AG04450 (cell line): ENCODE data around the gene PPP2CA. TPM values are rescaled to one million over a fixed set of nuclear protein-coding genes. Genes with fewer than 3 reads are reported as not detected.
"Not testable (repeated sequence)": the region's sequence is repeated elsewhere in the genome, so short reads cannot be mapped to it uniquely, and the experiment has no call there.

Experiments
- CTCF ChIA-PET: fragments of 300-600, 350-600 bp; formaldehyde crosslinking; extraction: SDS; loops from one replicate; lab custom pipeline; 2022; ENCODE audit warnings: antibody characterized with exemption, inconsistent platforms; lab: Charles Lee
- POLR2A ChIA-PET: fragments of 350-600 bp; formaldehyde crosslinking; extraction: SDS; loops from one replicate; lab custom pipeline; 2021; ENCODE audit warnings: antibody characterized with exemption, inconsistent platforms; lab: Yijun Ruan, JAX
- DNase-seq: peaks from one replicate; pipeline ENCODE4 v3.0.0-alpha.2; 2011; ENCODE audit warnings: low read depth, low spot score
- H3K27ac ChIP-seq: one replicate; pipeline ENCODE4 v1.5.1; 2012; ENCODE audit warnings: low read depth, low read length, control low read depth
- H3K27me3 ChIP-seq: one replicate; pipeline ENCODE4 v1.6.0; 2012; ENCODE audit warnings: low read length; ENCODE audit not compliant: control insufficient read depth, insufficient read depth
- H3K4me3 ChIP-seq: 2 replicates; pipeline ENCODE4 v1.5.1; 2011; ENCODE audit warnings: mild to moderate bottlenecking, low read depth, low read length, control low read depth
- H3K9me3 ChIP-seq: 2 replicates; pipeline ENCODE4 v1.5.1; 2012; ENCODE audit warnings: low read length; ENCODE audit not compliant: control insufficient read depth, insufficient read depth
- polyA plus RNA-seq: library from polyadenylated mRNA; depleted of rRNA; stranded (reverse); fragments of >200 nt; gene quantifications from 2 replicates; pipeline ENCODE4 v1.2.3, GENCODE V29; 2011
- TF ChIP-seq, protein P1 (sequence below): IDR thresholded peaks from 2 replicates; pipeline ENCODE4 v1.5.1; 2011; ENCODE audit warnings: low read depth, low read length, control low read depth, inconsistent platforms

PPP2CA gene
- polyA plus RNA-seq, 1 experiment: 252 TPM

DNA sequence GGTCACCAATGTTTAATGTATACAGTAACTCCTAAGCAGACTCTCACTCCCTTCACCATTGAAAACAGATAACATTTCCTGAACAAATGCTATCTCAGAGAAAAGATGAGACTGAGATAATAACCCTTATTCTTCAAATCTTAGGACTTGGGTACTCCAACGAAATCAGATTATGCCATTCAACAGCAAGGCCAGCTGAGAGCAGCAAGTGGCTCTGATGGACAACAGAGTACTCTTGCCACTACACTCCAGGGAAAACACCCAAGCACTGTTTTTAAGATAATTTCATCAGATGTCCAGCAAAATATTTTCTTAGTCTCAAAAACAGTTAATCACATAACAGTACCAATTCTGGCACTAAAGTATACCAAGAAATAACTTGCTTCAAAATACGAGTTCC, 10.1 kb downstream of the PPP2CA start:
- TF ChIP-seq, protein P1, sequence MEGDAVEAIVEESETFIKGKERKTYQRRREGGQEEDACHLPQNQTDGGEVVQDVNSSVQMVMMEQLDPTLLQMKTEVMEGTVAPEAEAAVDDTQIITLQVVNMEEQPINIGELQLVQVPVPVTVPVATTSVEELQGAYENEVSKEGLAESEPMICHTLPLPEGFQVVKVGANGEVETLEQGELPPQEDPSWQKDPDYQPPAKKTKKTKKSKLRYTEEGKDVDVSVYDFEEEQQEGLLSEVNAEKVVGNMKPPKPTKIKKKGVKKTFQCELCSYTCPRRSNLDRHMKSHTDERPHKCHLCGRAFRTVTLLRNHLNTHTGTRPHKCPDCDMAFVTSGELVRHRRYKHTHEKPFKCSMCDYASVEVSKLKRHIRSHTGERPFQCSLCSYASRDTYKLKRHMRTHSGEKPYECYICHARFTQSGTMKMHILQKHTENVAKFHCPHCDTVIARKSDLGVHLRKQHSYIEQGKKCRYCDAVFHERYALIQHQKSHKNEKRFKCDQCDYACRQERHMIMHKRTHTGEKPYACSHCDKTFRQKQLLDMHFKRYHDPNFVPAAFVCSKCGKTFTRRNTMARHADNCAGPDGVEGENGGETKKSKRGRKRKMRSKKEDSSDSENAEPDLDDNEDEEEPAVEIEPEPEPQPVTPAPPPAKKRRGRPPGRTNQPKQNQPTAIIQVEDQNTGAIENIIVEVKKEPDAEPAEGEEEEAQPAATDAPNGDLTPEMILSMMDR: no peak
- no peak overlapping the region for H3K4me3 ChIP-seq
- ChIA-PET POLR2A (no interaction called here), CTCF (no interaction called here)
- DNase-seq: no peak
- no peaks in the 10 kb centered on the region for H3K27me3 ChIP-seq
- peaks cover 11% of the 10 kb centered on the region for H3K9me3 ChIP-seq
- no peak overlapping the region for H3K27ac ChIP-seq

DNA sequence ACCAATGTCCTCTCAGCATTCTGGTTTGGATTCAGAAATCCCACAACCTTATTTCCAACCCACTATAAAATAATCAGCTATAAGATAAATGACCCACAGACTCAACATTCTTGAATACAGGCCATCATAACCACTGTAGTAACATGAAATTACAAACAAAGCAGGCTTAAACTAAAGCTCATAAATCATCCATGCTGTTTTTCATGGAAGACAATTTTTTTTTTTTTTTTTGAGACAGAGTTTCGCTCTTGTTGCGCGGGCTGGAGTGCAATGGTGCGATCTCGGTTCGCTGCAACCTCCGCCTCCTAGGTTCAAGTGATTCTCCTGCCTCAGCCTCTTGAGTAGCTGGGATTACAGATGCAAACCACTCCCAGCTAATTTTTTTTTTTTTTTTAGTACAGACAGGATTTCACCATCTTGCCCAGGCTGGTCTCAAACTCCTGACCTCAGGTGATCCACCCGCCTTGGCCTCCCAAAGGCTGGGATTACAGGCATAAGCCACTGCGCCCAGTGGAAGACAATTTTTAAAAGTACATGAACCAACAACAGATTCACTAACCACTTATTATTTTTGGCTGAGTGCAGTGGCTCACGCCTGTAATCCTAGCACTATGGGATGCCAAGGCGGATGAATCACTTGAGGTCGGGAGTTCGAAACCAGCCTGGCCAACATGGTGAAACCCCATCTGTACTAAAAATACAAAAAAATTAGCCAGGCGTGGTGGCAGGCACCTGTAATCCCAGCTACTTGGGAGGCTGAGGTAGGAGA, 14.4 kb downstream of the PPP2CA start:
- H3K27ac ChIP-seq, DNase-seq, H3K4me3 ChIP-seq, H3K27me3 ChIP-seq: not testable (repeated sequence)
- ChIA-PET CTCF (interaction anchor here (0.6 to 5.1 kb wide), 3 partner anchors 27 to 78 kb away, joined by 4 to 30 read pairs (median 4); no protein-coding TSS in a partner anchor), POLR2A (interaction anchor here (0.7 to 1.6 kb wide), 8 partner anchors 10 to 342 kb away, joined by 3 to 9 read pairs (median 6); partner anchors contain the start of genes PPP2CA and SKP1)
- H3K9me3 ChIP-seq: peaks cover 11% of the 10 kb centered on the region

DNA sequence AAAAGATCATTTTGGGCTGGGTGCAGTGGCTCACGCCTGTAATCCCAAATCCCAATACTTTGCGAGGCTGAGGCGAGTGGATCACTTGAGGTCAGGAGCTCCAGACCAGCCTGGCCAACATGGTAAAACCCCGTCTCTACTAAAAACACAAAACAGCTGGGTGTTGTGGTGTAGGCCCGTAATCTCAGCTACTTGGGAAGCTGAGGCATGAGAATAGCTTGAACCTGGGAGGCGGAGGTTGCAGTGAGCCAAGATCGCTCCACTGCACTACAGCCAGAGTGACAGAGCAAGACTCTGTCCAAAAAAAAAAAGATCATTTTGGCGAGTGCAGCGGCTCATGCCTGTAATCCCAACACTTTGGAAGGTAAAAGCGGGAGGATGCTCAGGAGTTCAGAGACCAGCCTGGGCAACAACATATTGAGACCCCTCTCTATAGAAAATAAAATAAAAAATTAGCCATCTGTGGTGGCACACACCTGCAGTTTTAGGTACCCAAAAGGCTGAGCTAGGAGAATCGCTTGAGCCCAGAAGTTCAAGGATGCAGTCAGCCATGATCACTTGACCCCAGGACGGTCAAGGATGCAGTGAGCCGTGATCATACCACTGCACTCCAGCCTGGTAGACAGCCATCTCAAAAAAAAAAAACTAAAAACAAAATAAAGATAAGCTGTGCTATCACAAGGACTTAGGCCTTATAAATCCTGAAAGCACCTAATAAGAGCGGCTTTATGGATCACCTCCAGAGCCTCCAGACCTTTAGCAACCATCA, 16.2 kb downstream of the PPP2CA start:
- TF ChIP-seq, protein P1: no peak
- Histone ChIP-seq H3K27ac (no peak overlapping the region), H3K27me3 (no peaks in the 10 kb centered on the region), H3K9me3 (peaks cover 11% of the 10 kb centered on the region), H3K4me3 (no peak overlapping the region)
- DNase-seq: no peak
- ChIA-PET CTCF (interaction anchor here (0.5 to 5.1 kb wide), 3 partner anchors 10 to 378 kb away, joined by 5 to 30 read pairs (median 6); no protein-coding TSS in a partner anchor), POLR2A (interaction anchor here (0.6 to 1.6 kb wide), 3 partner anchors 16 to 466 kb away, joined by 4 to 7 read pairs (median 5); partner anchors contain the start of genes PPP2CA and SKP1)

DNA sequence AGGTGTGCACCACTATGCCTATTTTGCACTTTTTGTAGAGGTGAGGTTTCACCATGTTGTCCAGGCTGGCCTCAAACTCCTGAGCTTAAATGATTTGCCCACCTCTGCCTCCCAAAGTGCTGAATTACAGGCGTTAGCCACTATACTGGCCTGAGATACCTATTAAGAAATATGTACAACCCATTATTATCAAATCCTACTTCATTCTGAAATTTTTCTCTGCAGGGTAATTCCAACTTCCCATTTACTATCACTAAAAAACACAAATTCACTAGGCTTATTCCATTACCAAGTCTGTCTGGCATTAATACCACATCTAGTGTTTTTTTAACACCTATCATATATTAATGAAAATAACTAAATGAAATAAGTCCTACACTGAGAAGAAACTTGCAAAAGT, 18.2 kb downstream of the PPP2CA start:
- ChIA-PET CTCF (interaction anchor here (0.6 to 5.1 kb wide), 3 partner anchors 23 to 173 kb away, joined by 3 to 30 read pairs (median 4); no protein-coding TSS in a partner anchor), POLR2A (no interaction called here)
- TF ChIP-seq, protein P1: no peak
- Histone ChIP-seq H3K9me3 (no peaks in the 10 kb centered on the region), H3K27me3 (no peaks in the 10 kb centered on the region), H3K4me3 (no peak overlapping the region), H3K27ac (no peak overlapping the region)
- no peak for DNase-seq

DNA sequence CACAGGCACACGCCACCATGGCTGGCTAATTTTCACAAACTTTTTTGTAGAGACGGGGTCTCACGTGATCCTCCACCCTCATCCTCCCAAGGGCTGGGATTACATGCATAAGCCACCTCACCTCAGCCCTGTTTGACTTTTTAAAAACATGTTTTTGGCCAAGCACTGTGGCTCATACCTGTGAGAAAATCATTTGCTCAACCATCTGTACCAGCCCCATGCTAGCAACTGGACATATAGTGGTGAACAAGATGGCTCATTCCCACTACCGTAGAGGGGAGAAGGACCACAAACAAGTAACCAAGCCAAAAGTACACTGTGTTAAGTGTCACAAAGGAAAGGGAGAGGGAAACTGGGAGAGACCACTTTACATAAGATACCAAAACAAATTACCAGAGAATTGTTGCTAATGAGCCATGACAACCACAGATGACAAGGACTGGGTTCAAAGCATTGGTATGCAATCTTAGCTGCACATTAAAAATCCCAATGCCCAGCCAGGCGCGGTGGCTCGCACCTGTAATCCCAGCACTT, 19.2 kb downstream of the PPP2CA start:
- no peak overlapping the region for H3K4me3 ChIP-seq
- TF ChIP-seq, protein P1: no peak
- H3K27me3 ChIP-seq: no peaks in the 10 kb centered on the region
- ChIA-PET POLR2A (no interaction called here), CTCF (interaction anchor here (1.9 to 5.1 kb wide), 2 partner anchors 22 to 83 kb away, joined by 9 to 30 read pairs; no protein-coding TSS in a partner anchor)
- no peak for DNase-seq
- no peak overlapping the region for H3K27ac ChIP-seq
- H3K9me3 ChIP-seq: no peaks in the 10 kb centered on the region
